ENCODE data around the gene CYP2B6. TPM values are rescaled to one million over a fixed set of nuclear protein-coding genes. Genes with fewer than 3 reads are reported as not detected.

The CYP2B6 gene
- total RNA-seq (1 to 10 TPM in 1 of 2 donors, not detected in 1; 1.2 TPM), polyA plus RNA-seq (under 1 TPM in 1 of 2 donors, not detected in 1; 0.01 TPM)
- long read RNA-seq, donor 1: 0 reads
- long read RNA-seq, donor 2: 0 reads
- long read RNA-seq, donor 3: 0 reads
- long read RNA-seq, donor 4: 0 reads
- long read RNA-seq, donor 5: 0 reads

GRCh38 chr19:40990972-40991381 is at the start of gene CYP2B6:
CYP2B6 (plus strand) TSS chr19:40991282; CDS start chr19:40991306, 24 bp downstream.
- H3K4me1 ChIP-seq (ENCODE audit: control insufficient read depth in 5 of 5, insufficient read depth in 5 of 5, low read length in 5 of 5): no peaks in the 10 kb centered on the region
- peaks cover 0 to 3% (median 0%) of the 10 kb centered on the region in 4 donors for H3K9me3 ChIP-seq (ENCODE audit: control insufficient read depth in 4 of 4, insufficient read depth in 3 of 4, low read length in 3 of 4)
- H3K27me3 ChIP-seq (ENCODE audit: control insufficient read depth in 3 of 3, insufficient read depth in 3 of 3, low read length in 2 of 3): no peaks in the 10 kb centered on the region
- DNase-seq (no peak), ATAC-seq (ENCODE audit: insufficient read depth, low FRiP score) (no peak)
- 81 to 82% methylated on average over 2 of the region's 2 CpGs for WGBS, 2 donors
- H3K9ac ChIP-seq (ENCODE audit: insufficient read depth in 1 of 2, low read length in 2 of 2): no peak within 1 kb of the TSS
- H3K36me3 ChIP-seq (ENCODE audit: control insufficient read depth in 4 of 4, insufficient read depth in 4 of 4, low read length in 4 of 4): no peaks in the 10 kb centered on the region
- no peak for TF ChIP-seq CTCF (IDR thresholded peaks at IDR 0.05; ENCODE audit: control extremely low read depth, extremely low read depth)
- no peak within 1 kb of the TSS for H3K4me3 ChIP-seq
- H3K27ac ChIP-seq (ENCODE audit: low read depth in 1 of 2, low read length in 1 of 2): no peak within 1 kb of the TSS

- no peak for DNase-seq
- peaks cover 0 to 7% (median 0%) of the 10 kb centered on the region in 4 donors for H3K36me3 ChIP-seq (ENCODE audit: control insufficient read depth in 4 of 4, insufficient read depth in 4 of 4, low read length in 4 of 4)
- 83 to 85% methylated on average over 9 of the region's 9 CpGs for WGBS, 2 donors
- TF ChIP-seq CTCF (IDR thresholded peaks at IDR 0.05; ENCODE audit: control extremely low read depth, extremely low read depth): no peak
- H3K4me3 ChIP-seq: no peak overlapping the region
- no peaks in the 10 kb centered on the region for H3K9me3 ChIP-seq (ENCODE audit: control insufficient read depth in 4 of 4, insufficient read depth in 3 of 4, low read length in 3 of 4)
- no peak for ATAC-seq (ENCODE audit: insufficient read depth, low FRiP score)
- no peak overlapping the region for H3K9ac ChIP-seq (ENCODE audit: insufficient read depth in 1 of 2, low read length in 2 of 2)
- peaks cover 0 to 1% (median 0%) of the 10 kb centered on the region in 5 donors for H3K4me1 ChIP-seq (ENCODE audit: control insufficient read depth in 5 of 5, insufficient read depth in 5 of 5, low read length in 5 of 5)
- no peaks in the 10 kb centered on the region for H3K27me3 ChIP-seq (ENCODE audit: control insufficient read depth in 3 of 3, insufficient read depth in 3 of 3, low read length in 2 of 3)
- no peak overlapping the region for H3K27ac ChIP-seq (ENCODE audit: low read depth in 1 of 2, low read length in 1 of 2)
These were observed 49.4 kb upstream of the CYP2B6 start for GRCh38 chr19:40941481-40942219.

- Histone ChIP-seq H3K27ac (ENCODE audit: low read depth in 1 of 2, low read length in 1 of 2) (no peak overlapping the region), H3K4me3 (no peak overlapping the region), H3K4me1 (ENCODE audit: control insufficient read depth in 5 of 5, insufficient read depth in 5 of 5, low read length in 5 of 5) (peaks cover 0 to 1% (median 0%) of the 10 kb centered on the region in 5 donors), H3K27me3 (ENCODE audit: control insufficient read depth in 3 of 3, insufficient read depth in 3 of 3, low read length in 2 of 3) (no peaks in the 10 kb centered on the region), H3K9ac (ENCODE audit: insufficient read depth in 1 of 2, low read length in 2 of 2) (no peak overlapping the region), H3K36me3 (ENCODE audit: control insufficient read depth in 4 of 4, insufficient read depth in 4 of 4, low read length in 4 of 4) (peaks cover 0 to 3% (median 0%) of the 10 kb centered on the region in 4 donors), H3K9me3 (ENCODE audit: control insufficient read depth in 4 of 4, insufficient read depth in 3 of 4, low read length in 3 of 4) (no peaks in the 10 kb centered on the region)
- ATAC-seq (ENCODE audit: insufficient read depth, low FRiP score) (no peak), DNase-seq (no peak)
- WGBS, 2 donors: 82 to 92% methylated on average over 2 of the region's 2 CpGs
- TF ChIP-seq CTCF (IDR thresholded peaks at IDR 0.05; ENCODE audit: control extremely low read depth, extremely low read depth): no peak
These were observed 45.4 kb upstream of the CYP2B6 start for GRCh38 chr19:40945645-40946044.

Measured in lung (tissue), 16 donors.